Parathyroid adenoma (tissue), 2 donors: ENCODE measurements around the gene PRELID1.

Source experiments
- H2AFZ ChIP-seq: fragments of 300-600 bp; sonication (generic); one replicate; pipeline ENCODE4 v1.7.0; 2017; ENCODE audit warnings: antibody characterized with exemption, mild to moderate bottlenecking
- H3K27ac ChIP-seq: fragments of 300-600 bp; sonication (generic); one replicate; pipeline ENCODE4 v1.7.0; 2017
- H3K27me3 ChIP-seq: fragments of 300-600 bp; sonication (generic); one replicate; pipeline ENCODE4 v1.7.0; 2017; ENCODE audit warnings: low read length; ENCODE audit not compliant: control insufficient read depth, insufficient read depth
- H3K36me3 ChIP-seq: fragments of 300-600 bp; sonication (generic); one replicate; pipeline ENCODE4 v1.7.0; 2017; ENCODE audit warnings: low read length; ENCODE audit not compliant: control insufficient read depth, insufficient read depth
- H3K4me1 ChIP-seq: fragments of 300-600 bp; sonication (generic); one replicate; pipeline ENCODE4 v1.7.0; 2017; ENCODE audit warnings: control low read depth
- H3K4me2 ChIP-seq: fragments of 300-600 bp; sonication (generic); one replicate; pipeline ENCODE4 v1.7.0; 2017; ENCODE audit warnings: low read length
- H3K4me3 ChIP-seq: fragments of 300-600 bp; sonication (generic); one replicate; pipeline ENCODE4 v1.7.0; 2017; ENCODE audit warnings: low read depth, low read length
- H3K79me2 ChIP-seq: fragments of 300-600 bp; sonication (generic); one replicate; pipeline ENCODE4 v1.7.0; 2017; ENCODE audit warnings: control low read depth
- H3K9ac ChIP-seq: fragments of 300-600 bp; sonication (generic); one replicate; pipeline ENCODE4 v1.7.0; 2017; ENCODE audit warnings: mild to moderate bottlenecking
- H3K9me3 ChIP-seq: fragments of 300-600 bp; sonication (generic); one replicate; pipeline ENCODE4 v1.7.0; 2017; ENCODE audit warnings: low read length; ENCODE audit not compliant: control insufficient read depth
- CTCF ChIP-seq: fragments of 300-600 bp; sonication (generic); IDR thresholded peaks from one replicate; pipeline ENCODE4 v1.7.0; 2017; ENCODE audit warnings: antibody characterized with exemption, mild to moderate bottlenecking
- donor health status: primary hyperparathyroidism.

PRELID1 gene

GRCh38 chr5:177291735-177292134 is 11.9 kb upstream of the PRELID1 start:
- H3K4me3 ChIP-seq, result no peak overlapping the region
- peaks cover 2% of the 10 kb centered on the region for H3K79me2 ChIP-seq
- H3K9ac ChIP-seq, result no peak overlapping the region
- H3K36me3 ChIP-seq, result no peaks in the 10 kb centered on the region
- no peak overlapping the region for H2AFZ ChIP-seq
- no peaks in the 10 kb centered on the region for H3K4me1 ChIP-seq
- H3K4me2 ChIP-seq, result no peak overlapping the region
- no peak for TF ChIP-seq CTCF
- no peaks in the 10 kb centered on the region for H3K9me3 ChIP-seq
- H3K27ac ChIP-seq, result no peak overlapping the region
- no peaks in the 10 kb centered on the region for H3K27me3 ChIP-seq

GRCh38 chr5:177293819-177294581 is 9.6 kb upstream of the PRELID1 start:
- H3K4me3 ChIP-seq, result no peak overlapping the region
- H3K4me2 ChIP-seq, result no peak overlapping the region
- H2AFZ ChIP-seq, result no peak overlapping the region
- TF ChIP-seq CTCF, result no peak
- no peaks in the 10 kb centered on the region for H3K27me3 ChIP-seq
- H3K9me3 ChIP-seq, result no peaks in the 10 kb centered on the region
- H3K79me2 ChIP-seq, result peaks cover 2% of the 10 kb centered on the region
- no peaks in the 10 kb centered on the region for H3K36me3 ChIP-seq
- no peak overlapping the region for H3K27ac ChIP-seq
- H3K4me1 ChIP-seq, result no peaks in the 10 kb centered on the region
- H3K9ac ChIP-seq, result no peak overlapping the region

GRCh38 chr5:177294632-177295031 is 9.0 kb upstream of the PRELID1 start:
- Histone ChIP-seq H3K4me2 (no peak overlapping the region), H3K27me3 (no peaks in the 10 kb centered on the region), H3K79me2 (peaks cover 2% of the 10 kb centered on the region), H2AFZ (no peak overlapping the region), H3K27ac (no peak overlapping the region), H3K4me3 (no peak overlapping the region), H3K9me3 (no peaks in the 10 kb centered on the region), H3K4me1 (no peaks in the 10 kb centered on the region), H3K36me3 (no peaks in the 10 kb centered on the region), H3K9ac (no peak overlapping the region)
- no peak for TF ChIP-seq CTCF

GRCh38 chr5:177295924-177296323 is 7.7 kb upstream of the PRELID1 start:
- Histone ChIP-seq H2AFZ (no peak overlapping the region), H3K4me1 (peaks cover 2% of the 10 kb centered on the region), H3K4me3 (no peak overlapping the region), H3K9ac (no peak overlapping the region), H3K27me3 (no peaks in the 10 kb centered on the region), H3K4me2 (no peak overlapping the region), H3K9me3 (no peaks in the 10 kb centered on the region), H3K79me2 (no peaks in the 10 kb centered on the region), H3K36me3 (no peaks in the 10 kb centered on the region), H3K27ac (no peak overlapping the region)
- TF ChIP-seq CTCF, result no peak

GRCh38 chr5:177296581-177296980 is 7.0 kb upstream of the PRELID1 start:
- H3K79me2 ChIP-seq, result no peaks in the 10 kb centered on the region
- no peak overlapping the region for H3K9ac ChIP-seq
- no peak overlapping the region for H2AFZ ChIP-seq
- no peak overlapping the region for H3K4me2 ChIP-seq
- no peak overlapping the region for H3K4me3 ChIP-seq
- H3K9me3 ChIP-seq, result no peaks in the 10 kb centered on the region
- H3K4me1 ChIP-seq, result peaks cover 8% of the 10 kb centered on the region
- no peaks in the 10 kb centered on the region for H3K36me3 ChIP-seq
- TF ChIP-seq CTCF, result no peak
- H3K27me3 ChIP-seq, result no peaks in the 10 kb centered on the region
- no peak overlapping the region for H3K27ac ChIP-seq
